B cell (primary cell): ENCODE measurements around the gene ARHGAP32. TPM values are rescaled to one million over a fixed set of nuclear protein-coding genes. Genes with fewer than 3 reads are reported as not detected.

Source experiments
- ATAC-seq: fragments of 200-7000 bp; cut with Tn5 transposase; one replicate; pipeline ENCODE4 v1.10.0; 2021; ENCODE audit warnings: low read depth, mild to moderate bottlenecking, moderate number of reproducible peaks, moderate library complexity
- CTCF ChIA-PET: fragments of 350-600 bp; sonication (Branson Sonifier 250); formaldehyde crosslinking; loops from one replicate; lab custom pipeline; 2021; ENCODE audit warnings: antibody characterized with exemption, inconsistent platforms; lab: Charles Lee
- POLR2A ChIA-PET: fragments of 350-600 bp; sonication (Branson Sonifier 250); formaldehyde crosslinking; loops from one replicate; lab custom pipeline; 2021; ENCODE audit warnings: antibody characterized with exemption; lab: Charles Lee
- DNase-seq: peaks from one replicate; pipeline ENCODE4 v3.0.0; 2013
- H2AFZ ChIP-seq: 2 replicates; pipeline ENCODE4 v1.6.1; 2012; ENCODE audit warnings: mild to moderate bottlenecking, low read depth, low read length; ENCODE audit not compliant: insufficient read depth, poor library complexity, severe bottlenecking
- H3K27ac ChIP-seq, 2 donors: 1 replicate in 1 of 2; 2 replicates in 1 of 2; pipeline ENCODE4 v1.5.1; 2012 to 2013; ENCODE audit warnings: low read length in 2 of 2, mild to moderate bottlenecking in 2 of 2, moderate library complexity in 1 of 2
- H3K27me3 ChIP-seq, 4 experiments: fragments of 200-600 bp in 1 of 4; sonication (generic) in 1 of 4; replicated peaks in 1 of 4; 1 replicate in 2 of 4; 2 replicates in 2 of 4; pipeline versions ENCODE4 v1.6.1 to v1.7.0; 2013 to 2016; ENCODE audit warnings: low read length in 3 of 4, mild to moderate bottlenecking in 2 of 4, mixed read lengths in 1 of 4, moderate library complexity in 1 of 4; ENCODE audit not compliant: insufficient read depth in 4 of 4, control insufficient read depth in 3 of 4; ENCODE audit errors: control extremely low read depth in 1 of 4
- H3K36me3 ChIP-seq, 2 experiments: replicated peaks in 1 of 2; 1 replicate in 1 of 2; 2 replicates in 1 of 2; pipeline versions ENCODE4 v1.6.1 to v1.7.1; 2013; ENCODE audit warnings: low read length in 1 of 2; ENCODE audit not compliant: insufficient read depth in 2 of 2, control insufficient read depth in 1 of 2; ENCODE audit errors: control extremely low read depth in 1 of 2, extremely low read depth in 1 of 2
- H3K4me1 ChIP-seq, 2 donors: fragments of 200-600 bp in 1 of 2; sonication (generic) in 1 of 2; 1 replicate in 1 of 2; 2 replicates in 1 of 2; pipeline versions ENCODE4 v1.5.1 to v1.6.1; 2013 to 2017; ENCODE audit warnings: low read length in 2 of 2; ENCODE audit not compliant: control insufficient read depth in 2 of 2, insufficient read depth in 2 of 2
- H3K4me2 ChIP-seq: replicated peaks from 2 replicates; pipeline ENCODE3; 2012; ENCODE audit warnings: mild to moderate bottlenecking, low read depth, low read length; ENCODE audit not compliant: poor library complexity, severe bottlenecking
- H3K4me3 ChIP-seq, 5 experiments: fragments of 200-600 bp in 1 of 5; sonication (generic) in 1 of 5; 1 replicate in 3 of 5; 2 replicates in 2 of 5; pipeline versions ENCODE4 v1.5.1 to v1.7.0; 2011 to 2016; ENCODE audit warnings: low read length in 4 of 5, mild to moderate bottlenecking in 4 of 5, low read depth in 2 of 5, control low read depth in 1 of 5, moderate library complexity in 1 of 5; ENCODE audit not compliant: insufficient read depth in 1 of 5; ENCODE audit errors: control extremely low read depth in 1 of 5, extremely low read depth in 1 of 5
- H3K79me2 ChIP-seq: fragments of 200-600 bp; sonication (generic); one replicate; pipeline ENCODE4 v1.6.0; 2016; ENCODE audit warnings: low read length; ENCODE audit not compliant: control insufficient read depth, insufficient read depth
- H3K9ac ChIP-seq: fragments of 200-600 bp; sonication (generic); 2 replicates; pipeline ENCODE4 v1.6.1; 2017; ENCODE audit warnings: mild to moderate bottlenecking, low read length, moderate library complexity
- H3K9me3 ChIP-seq, 3 donors: one replicate each; pipeline versions ENCODE4 v1.6.1 to v1.7.1; 2013; ENCODE audit warnings: low read length in 2 of 3; ENCODE audit not compliant: control insufficient read depth in 2 of 3, insufficient read depth in 1 of 3; ENCODE audit errors: control extremely low read depth in 1 of 3
- H4K20me1 ChIP-seq: 2 replicates; pipeline ENCODE4 v1.6.0; 2012; ENCODE audit warnings: mild to moderate bottlenecking, low read length; ENCODE audit not compliant: insufficient read depth, control insufficient read depth, poor library complexity, severe bottlenecking
- H3K27ac Mint-ChIP-seq: one replicate; pipeline ENCODE4 v1.8.0; 2021; ENCODE audit warnings: mixed read lengths
- H3K27me3 Mint-ChIP-seq: one replicate; pipeline ENCODE4 v1.8.0; 2021; ENCODE audit warnings: mixed read lengths
- H3K4me1 Mint-ChIP-seq: one replicate; pipeline ENCODE4 v1.8.0; 2021; ENCODE audit warnings: mixed read lengths
- H3K4me3 Mint-ChIP-seq: one replicate; pipeline ENCODE4 v1.8.0; 2021; ENCODE audit warnings: mixed read lengths
- H3K9me3 Mint-ChIP-seq: one replicate; pipeline ENCODE4 v1.8.0; 2022; ENCODE audit warnings: mixed read lengths; ENCODE audit not compliant: insufficient read depth
- CTCF ChIP-seq: fragments of 200-600 bp; IDR thresholded peaks from one replicate; pipeline ENCODE4 v1.8.0; 2022; ENCODE audit warnings: antibody characterized with exemption, mild to moderate bottlenecking
- EZH2 ChIP-seq: IDR thresholded peaks from 2 replicates; pipeline ENCODE4 v1.6.1; 2012; ENCODE audit warnings: borderline replicate concordance, low read depth, mild to moderate bottlenecking, moderate library complexity, low read length; ENCODE audit not compliant: insufficient read depth, poor library complexity, severe bottlenecking
- WGBS: methylation state at CpG from one replicate; pipeline ENCODE4 v1.1.5; 2013; ENCODE audit warnings: missing lambda C conversion rate; ENCODE audit not compliant: insufficient coverage; 5-methylcytosine and 5-hydroxymethylcytosine counted together
- intact Hi-C: fragments of 100-400 bp; cut with micrococcal nuclease; formaldehyde crosslinking; loops from one replicate; pipeline ENCODE4 v1.10.0; 2022
- polyA plus RNA-seq: library from polyadenylated mRNA; depleted of rRNA; stranded (reverse); fragments of >200 nt; gene quantifications from 2 replicates; pipeline ENCODE4 v1.2.3, GENCODE V29; 2012
- total RNA-seq, 2 donors: library from RNA; stranded (reverse); fragments of 120-200 nt in 1 of 2; gene quantifications; 1 replicate in 1 of 2; 2 replicates in 1 of 2; pipeline versions ENCODE4 v1.2.3 to v1.2.4, GENCODE V29; 2013 to 2022

ARHGAP32 gene
- total and polyA plus RNA-seq, 2 donors (not counting 1 experiment from before 2014, with no cell fraction given) = 4.4 to 10.6 TPM

- H3K27ac ChIP-seq = no peak overlapping the region
- H3K4me2 ChIP-seq = no peak overlapping the region
- H3K9me3 Mint-ChIP-seq = no peaks in the 10 kb centered on the region
- TF ChIP-seq CTCF (no peak), EZH2 (no peak)
- H4K20me1 ChIP-seq = no peaks in the 10 kb centered on the region
- no peaks in the 10 kb centered on the region for H3K27me3 ChIP-seq
- ChIA-PET POLR2A (no interaction called here), CTCF (interaction anchor here (1.1 kb wide), 1 partner anchor 13 kb away, joined by 5 read pairs; no protein-coding TSS in a partner anchor)
- intact Hi-C loops = no loop called here
- H3K79me2 ChIP-seq = no peaks in the 10 kb centered on the region
- H3K9me3 ChIP-seq = no peaks in the 10 kb centered on the region
- no peak overlapping the region for H3K4me3 ChIP-seq
- H3K27ac Mint-ChIP-seq = no peak overlapping the region
- H2AFZ ChIP-seq = no peak overlapping the region
- H3K4me1 ChIP-seq = peaks cover 2% of the 10 kb centered on the region in 2 donors
- no peak overlapping the region for H3K4me3 Mint-ChIP-seq
- ATAC-seq = no peak
- DNase-seq = no peak
- H3K36me3 ChIP-seq = peaks cover 6 to 12% of the 10 kb centered on the region in 2 experiments
- peaks cover under 1% of the 10 kb centered on the region for H3K4me1 Mint-ChIP-seq
- H3K27me3 Mint-ChIP-seq = peaks cover 6% of the 10 kb centered on the region
- WGBS = 93% methylated on average over 11 of the region's 13 CpGs
- H3K9ac ChIP-seq = no peak overlapping the region
These were observed 221.4 kb downstream of the ARHGAP32 start for GRCh38 chr11:128970598-128971190.

- H3K4me1 Mint-ChIP-seq = peaks cover 12% of the 10 kb centered on the region
- no peaks in the 10 kb centered on the region for H3K9me3 Mint-ChIP-seq
- 94% methylated on average over 9 of the region's 9 CpGs for WGBS
- ATAC-seq = no peak
- Histone ChIP-seq H3K9me3 (no peaks in the 10 kb centered on the region), H3K4me1 (peaks cover 6 to 7% of the 10 kb centered on the region in 2 donors), H3K27ac (no peak overlapping the region), H3K4me2 (no peak overlapping the region), H3K9ac (no peak overlapping the region), H3K27me3 (no peaks in the 10 kb centered on the region), H3K4me3 (no peak overlapping the region), H3K36me3 (peaks cover 5 to 10% of the 10 kb centered on the region in 2 experiments), H3K79me2 (no peaks in the 10 kb centered on the region), H4K20me1 (no peaks in the 10 kb centered on the region), H2AFZ (no peak overlapping the region)
- DNase-seq = no peak
- no peak overlapping the region for H3K27ac Mint-ChIP-seq
- ChIA-PET POLR2A (no interaction called here), CTCF (no interaction called here)
- intact Hi-C loops = no loop called here
- TF ChIP-seq EZH2 (no peak), CTCF (no peak)
- no peak overlapping the region for H3K4me3 Mint-ChIP-seq
- H3K27me3 Mint-ChIP-seq = peaks cover 6% of the 10 kb centered on the region
These were observed 223.2 kb downstream of the ARHGAP32 start for GRCh38 chr11:128968916-128969315.
